Rectal smooth muscle tissue (tissue), 1 donor: ENCODE results near the gene FGFBP1.
"Not testable (repeated sequence)": the region's sequence is repeated elsewhere in the genome, so short reads cannot be mapped to it uniquely, and the experiment has no call there.

Experiments used
- H3K27ac ChIP-seq: one replicate; pipeline ENCODE4 v1.7.0; 2013; ENCODE audit warnings: low read depth, low read length, inconsistent platforms
- H3K27me3 ChIP-seq: one replicate; pipeline ENCODE4 v1.7.0; 2013; ENCODE audit warnings: low read length; ENCODE audit not compliant: control insufficient read depth, insufficient read depth
- H3K36me3 ChIP-seq: one replicate; pipeline ENCODE4 v1.7.0; 2013; ENCODE audit warnings: low read length; ENCODE audit not compliant: control insufficient read depth, insufficient read depth
- H3K4me1 ChIP-seq: one replicate; pipeline ENCODE4 v1.7.0; 2013; ENCODE audit warnings: low read length; ENCODE audit not compliant: control insufficient read depth, insufficient read depth
- H3K4me3 ChIP-seq: one replicate; pipeline ENCODE4 v1.7.0; 2013; ENCODE audit warnings: low read length
- H3K9ac ChIP-seq: one replicate; pipeline ENCODE4 v1.7.0; 2013; ENCODE audit warnings: low read length

FGFBP1 gene

GRCh38 chr4:15917297-15917696, 21.2 kb downstream of the FGFBP1 start:
- Histone ChIP-seq H3K27ac (no peak overlapping the region), H3K4me1 (no peaks in the 10 kb centered on the region), H3K4me3 (no peak overlapping the region), H3K27me3 (no peaks in the 10 kb centered on the region), H3K9ac (no peak overlapping the region), H3K36me3 (no peaks in the 10 kb centered on the region)

- H3K27ac ChIP-seq, H3K27me3 ChIP-seq, H3K4me3 ChIP-seq, H3K4me1 ChIP-seq, H3K36me3 ChIP-seq, H3K9ac ChIP-seq: not testable (repeated sequence)
Measured at GRCh38 chr4:15916358-15916757, 22.2 kb downstream of the FGFBP1 start.

- H3K9ac ChIP-seq: no peak overlapping the region
- no peaks in the 10 kb centered on the region for H3K4me1 ChIP-seq
- H3K36me3 ChIP-seq: no peaks in the 10 kb centered on the region
- no peaks in the 10 kb centered on the region for H3K27me3 ChIP-seq
- no peak overlapping the region for H3K4me3 ChIP-seq
- no peak overlapping the region for H3K27ac ChIP-seq
Measured at GRCh38 chr4:15914736-15915135, 23.8 kb downstream of the FGFBP1 start.

GRCh38 chr4:15914291-15914690, 24.2 kb downstream of the FGFBP1 start:
- no peak overlapping the region for H3K4me3 ChIP-seq
- H3K27ac ChIP-seq: no peak overlapping the region
- no peaks in the 10 kb centered on the region for H3K27me3 ChIP-seq
- H3K9ac ChIP-seq: no peak overlapping the region
- H3K36me3 ChIP-seq: no peaks in the 10 kb centered on the region
- H3K4me1 ChIP-seq: no peaks in the 10 kb centered on the region

GRCh38 chr4:15913631-15913970, 24.9 kb downstream of the FGFBP1 start:
- no peaks in the 10 kb centered on the region for H3K4me1 ChIP-seq
- no peak overlapping the region for H3K4me3 ChIP-seq
- no peak overlapping the region for H3K9ac ChIP-seq
- H3K36me3 ChIP-seq: no peaks in the 10 kb centered on the region
- H3K27ac ChIP-seq: no peak overlapping the region
- H3K27me3 ChIP-seq: no peaks in the 10 kb centered on the region

GRCh38 chr4:15912961-15913630, 25.4 kb downstream of the FGFBP1 start:
- no peaks in the 10 kb centered on the region for H3K27me3 ChIP-seq
- no peaks in the 10 kb centered on the region for H3K4me1 ChIP-seq
- H3K4me3 ChIP-seq: no peak overlapping the region
- no peak overlapping the region for H3K9ac ChIP-seq
- H3K36me3 ChIP-seq: no peaks in the 10 kb centered on the region
- no peak overlapping the region for H3K27ac ChIP-seq

- Histone ChIP-seq H3K4me1 (no peaks in the 10 kb centered on the region), H3K27me3 (no peaks in the 10 kb centered on the region), H3K27ac (no peak overlapping the region), H3K36me3 (no peaks in the 10 kb centered on the region), H3K4me3 (no peak overlapping the region), H3K9ac (no peak overlapping the region)
Measured at GRCh38 chr4:15912236-15912635, 26.3 kb downstream of the FGFBP1 start.

- H3K27ac ChIP-seq: no peak overlapping the region
- H3K9ac ChIP-seq: no peak overlapping the region
- no peaks in the 10 kb centered on the region for H3K36me3 ChIP-seq
- H3K27me3 ChIP-seq: no peaks in the 10 kb centered on the region
- no peak overlapping the region for H3K4me3 ChIP-seq
- no peaks in the 10 kb centered on the region for H3K4me1 ChIP-seq
Measured at GRCh38 chr4:15910155-15910940, 28.2 kb downstream of the FGFBP1 start.

- H3K27ac ChIP-seq: no peak overlapping the region
- no peaks in the 10 kb centered on the region for H3K36me3 ChIP-seq
- H3K4me1 ChIP-seq: no peaks in the 10 kb centered on the region
- H3K9ac ChIP-seq: no peak overlapping the region
- no peaks in the 10 kb centered on the region for H3K27me3 ChIP-seq
- H3K4me3 ChIP-seq: no peak overlapping the region
Measured at GRCh38 chr4:15907430-15907829, 31.1 kb downstream of the FGFBP1 start.

GRCh38 chr4:15906020-15906443, 32.5 kb downstream of the FGFBP1 start:
- Histone ChIP-seq H3K27me3 (no peaks in the 10 kb centered on the region), H3K27ac (no peak overlapping the region), H3K4me3 (no peak overlapping the region), H3K9ac (no peak overlapping the region), H3K36me3 (no peaks in the 10 kb centered on the region), H3K4me1 (no peaks in the 10 kb centered on the region)

- no peaks in the 10 kb centered on the region for H3K36me3 ChIP-seq
- H3K4me1 ChIP-seq: no peaks in the 10 kb centered on the region
- no peak overlapping the region for H3K9ac ChIP-seq
- H3K27me3 ChIP-seq: no peaks in the 10 kb centered on the region
- H3K4me3 ChIP-seq: no peak overlapping the region
- H3K27ac ChIP-seq: no peak overlapping the region
Measured at GRCh38 chr4:15902746-15903145, 35.8 kb downstream of the FGFBP1 start.

- no peaks in the 10 kb centered on the region for H3K4me1 ChIP-seq
- H3K36me3 ChIP-seq: no peaks in the 10 kb centered on the region
- no peak overlapping the region for H3K4me3 ChIP-seq
- H3K27ac ChIP-seq: no peak overlapping the region
- no peak overlapping the region for H3K9ac ChIP-seq
- no peaks in the 10 kb centered on the region for H3K27me3 ChIP-seq
Measured at GRCh38 chr4:15901998-15902397, 36.5 kb downstream of the FGFBP1 start.

GRCh38 chr4:15901007-15901406, 37.5 kb downstream of the FGFBP1 start:
- H3K36me3 ChIP-seq: no peaks in the 10 kb centered on the region
- H3K4me1 ChIP-seq: no peaks in the 10 kb centered on the region
- no peak overlapping the region for H3K27ac ChIP-seq
- no peak overlapping the region for H3K9ac ChIP-seq
- H3K27me3 ChIP-seq: no peaks in the 10 kb centered on the region
- H3K4me3 ChIP-seq: no peak overlapping the region
